A673 (cell line): ENCODE measurements around the gene ZNF808.

ENCODE experiments used
- EZH2 ChIP-seq: fragments of 200-600 bp; sonication (generic); IDR thresholded peaks from 2 replicates; pipeline ENCODE4 v1.6.1; 2017; ENCODE audit warnings: borderline replicate concordance, low read depth, mild to moderate bottlenecking, mixed read lengths, antibody characterized with exemption, low read length; ENCODE audit not compliant: poor library complexity, severe bottlenecking
- TF ChIP-seq, protein P1 (sequence below): fragments of 300-800, 200-600 bp; sonication (generic); conservative IDR thresholded peaks from 2 replicates; pipeline ENCODE4 v1.5.1; 2017; ENCODE audit warnings: low read depth, mild to moderate bottlenecking, antibody characterized with exemption, low read length, moderate library complexity, mixed read lengths

DNA sequence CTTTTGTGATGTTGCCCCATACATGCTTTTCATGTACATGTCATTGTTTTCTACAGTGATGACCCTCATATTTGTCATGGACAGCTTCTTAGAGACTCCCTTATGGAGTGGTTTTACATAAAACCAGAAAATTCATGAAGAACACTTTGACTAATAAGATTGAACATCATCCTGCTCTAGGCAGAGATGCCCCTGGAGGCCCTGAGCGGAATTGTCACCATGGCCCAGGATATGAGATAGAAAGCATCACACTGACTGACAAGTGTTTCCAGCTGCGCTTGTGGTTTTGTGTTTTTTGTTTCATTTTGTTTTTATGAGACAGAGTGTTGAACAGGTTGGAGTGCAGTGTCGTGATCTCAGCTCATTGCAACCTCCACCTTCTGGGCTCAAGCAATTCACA is 64.8 kb downstream of the ZNF808 start:
- TF ChIP-seq, protein P1, sequence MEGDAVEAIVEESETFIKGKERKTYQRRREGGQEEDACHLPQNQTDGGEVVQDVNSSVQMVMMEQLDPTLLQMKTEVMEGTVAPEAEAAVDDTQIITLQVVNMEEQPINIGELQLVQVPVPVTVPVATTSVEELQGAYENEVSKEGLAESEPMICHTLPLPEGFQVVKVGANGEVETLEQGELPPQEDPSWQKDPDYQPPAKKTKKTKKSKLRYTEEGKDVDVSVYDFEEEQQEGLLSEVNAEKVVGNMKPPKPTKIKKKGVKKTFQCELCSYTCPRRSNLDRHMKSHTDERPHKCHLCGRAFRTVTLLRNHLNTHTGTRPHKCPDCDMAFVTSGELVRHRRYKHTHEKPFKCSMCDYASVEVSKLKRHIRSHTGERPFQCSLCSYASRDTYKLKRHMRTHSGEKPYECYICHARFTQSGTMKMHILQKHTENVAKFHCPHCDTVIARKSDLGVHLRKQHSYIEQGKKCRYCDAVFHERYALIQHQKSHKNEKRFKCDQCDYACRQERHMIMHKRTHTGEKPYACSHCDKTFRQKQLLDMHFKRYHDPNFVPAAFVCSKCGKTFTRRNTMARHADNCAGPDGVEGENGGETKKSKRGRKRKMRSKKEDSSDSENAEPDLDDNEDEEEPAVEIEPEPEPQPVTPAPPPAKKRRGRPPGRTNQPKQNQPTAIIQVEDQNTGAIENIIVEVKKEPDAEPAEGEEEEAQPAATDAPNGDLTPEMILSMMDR = no peak
- no peak for TF ChIP-seq EZH2
